HFFc6 (cell line): ENCODE measurements around the gene BOLA2. TPM values are rescaled to one million over a fixed set of nuclear protein-coding genes. Genes with fewer than 3 reads are reported as not detected.
"Not testable (repeated sequence)": the region's sequence is repeated elsewhere in the genome, so short reads cannot be mapped to it uniquely, and the experiment has no call there.

Experiments
- DNase-seq: peaks from one replicate; pipeline ENCODE4 v3.0.0-alpha.2; 2018
- H3K27ac Mint-ChIP-seq: 2 replicates; pipeline ENCODE4 v1.8.0; 2020; ENCODE audit warnings: mild to moderate bottlenecking, mixed read lengths
- H3K27me3 Mint-ChIP-seq: 2 replicates; pipeline ENCODE4 v1.8.0; 2021; ENCODE audit warnings: mild to moderate bottlenecking, moderate library complexity, mixed read lengths; ENCODE audit not compliant: insufficient read depth
- H3K36me3 Mint-ChIP-seq: 2 replicates; pipeline ENCODE4 v1.8.0; 2021; ENCODE audit warnings: low read depth, mixed read lengths
- H3K4me1 Mint-ChIP-seq: 2 replicates; pipeline ENCODE4 v1.8.0; 2020; ENCODE audit warnings: low read depth, mixed read lengths
- H3K4me3 Mint-ChIP-seq: 2 replicates; pipeline ENCODE4 v1.8.0; 2020; ENCODE audit warnings: mild to moderate bottlenecking, moderate library complexity, mixed read lengths
- H3K9me3 Mint-ChIP-seq: 2 replicates; pipeline ENCODE4 v1.8.0; 2020; ENCODE audit warnings: mild to moderate bottlenecking, mixed read lengths
- total RNA-seq, 6 experiments: library from RNA; stranded (reverse); fragmentation: NEBNext Ultra II Directional; extraction: Animal tissue kit (Norgen Biotek cat#: 25700); gene quantifications; 2 replicates in 1 of 6; 3 replicates in 5 of 6; pipeline ENCODE4 v1.2.3, GENCODE V29; 2021

The BOLA2 gene
- total RNA-seq, 6 experiments from 2014 or later = 3.3 to 6.5 (median 5.1) TPM

DNA sequence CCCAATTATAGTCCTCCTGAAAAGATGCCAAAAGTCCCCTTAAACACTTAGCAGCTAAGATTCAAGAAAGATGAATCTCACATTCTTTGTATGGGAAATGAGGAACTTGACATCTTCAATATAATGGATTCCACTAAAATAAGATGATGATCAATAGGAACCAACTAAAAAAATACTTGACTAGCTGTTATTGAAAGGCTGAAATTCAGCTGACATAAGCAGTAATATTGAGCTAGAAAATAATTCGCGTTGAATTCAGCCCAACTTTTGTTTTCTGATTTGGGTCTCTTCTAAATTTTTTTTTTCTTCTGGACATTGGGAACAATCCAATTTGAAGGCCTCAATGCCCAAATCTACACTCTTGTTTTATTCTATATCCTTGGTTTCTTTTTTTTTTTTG is 30.6 kb downstream of the BOLA2 start:
- H3K9me3 Mint-ChIP-seq, H3K4me1 Mint-ChIP-seq, H3K4me3 Mint-ChIP-seq, H3K27ac Mint-ChIP-seq, H3K27me3 Mint-ChIP-seq, DNase-seq, H3K36me3 Mint-ChIP-seq: not testable (repeated sequence)

DNA sequence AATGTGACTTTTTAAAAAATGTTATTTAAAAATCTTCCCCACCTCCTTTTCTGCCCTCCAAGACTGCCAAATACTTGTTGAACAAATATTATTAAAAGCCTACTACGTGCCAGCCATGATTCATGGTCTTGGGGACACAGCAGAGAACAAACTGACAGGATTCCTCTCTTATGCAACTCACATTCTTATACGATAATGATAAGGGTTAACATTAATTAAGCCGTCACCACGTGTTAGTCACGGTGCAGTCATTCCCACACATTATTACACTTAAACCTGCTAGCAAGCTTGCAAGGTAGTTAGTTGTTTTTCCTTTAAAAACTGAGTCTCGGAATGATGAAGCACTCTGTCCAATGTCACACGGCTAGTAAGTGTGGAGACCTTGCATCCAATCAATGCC is 48.9 kb downstream of the BOLA2 start:
- not testable (repeated sequence) for H3K4me3 Mint-ChIP-seq, H3K27ac Mint-ChIP-seq, H3K4me1 Mint-ChIP-seq, H3K36me3 Mint-ChIP-seq, H3K9me3 Mint-ChIP-seq, H3K27me3 Mint-ChIP-seq
- DNase-seq = peak; percentile 7

Other genes starting within 250 kb of the BOLA2 start
- gene NPIPB11, start 47.6 kb downstream of the BOLA2 start, total RNA-seq = under 1 TPM; 0.29 to 0.64 (median 0.41) TPM
- gene SLX1B, start 182 bp upstream of the BOLA2 start, total RNA-seq = 10 to 100 TPM; 17.3 to 29.4 (median 23.0) TPM
- gene SULT1A4, start 5.6 kb upstream of the BOLA2 start, total RNA-seq = 1 to 10 TPM in 1 of 6 experiments, under 1 TPM in 5; 0.35 to 2.1 (median 0.42) TPM
- 10 to 100 TPM; 13.7 to 19.4 (median 14.3) TPM for gene NPIPB12, start 52.1 kb upstream of the BOLA2 start, total RNA-seq
- under 1 TPM in 5 of 6 experiments, not detected in 1; 0.06 to 0.20 (median 0.12) TPM for gene SPN, start 208.9 kb upstream of the BOLA2 start, total RNA-seq
- 10 to 100 TPM in 3 of 6 experiments, 1 to 10 TPM in 3; 3.0 to 12.4 (median 10.3) TPM for gene QPRT, start 224.8 kb upstream of the BOLA2 start, total RNA-seq